CD4-positive, CD25-positive, alpha-beta regulatory T cell (primary cell): ENCODE measurements around the gene TWIST2. TPM values are rescaled to one million over a fixed set of nuclear protein-coding genes. Genes with fewer than 3 reads are reported as not detected.

Experiments
- ATAC-seq, 2 donors: fragments of 150-1000 bp; cut with Tn5 transposase; one replicate each; pipeline ENCODE4 v1.10.0; 2021; ENCODE audit warnings: low read depth in 2 of 2, moderate number of reproducible peaks in 2 of 2, moderate library complexity in 1 of 2
- DNase-seq, 3 donors: peaks; one replicate each; pipeline versions ENCODE4 v3.0.0 to v3.0.0-alpha.2; 2012 to 2022; ENCODE audit warnings: mixed read lengths in 1 of 3
- H3K27ac ChIP-seq: one replicate; pipeline ENCODE4 v1.7.0; 2013; ENCODE audit warnings: mild to moderate bottlenecking, low read length; ENCODE audit not compliant: insufficient read depth, poor library complexity, severe bottlenecking
- H3K27me3 ChIP-seq: one replicate; pipeline ENCODE4 v1.7.0; 2013; ENCODE audit warnings: low read length; ENCODE audit not compliant: control insufficient read depth, insufficient read depth
- H3K36me3 ChIP-seq: one replicate; pipeline ENCODE4 v1.7.0; 2013; ENCODE audit warnings: mild to moderate bottlenecking, low read length, moderate library complexity; ENCODE audit not compliant: control insufficient read depth, insufficient read depth
- H3K4me1 ChIP-seq: 2 replicates; pipeline ENCODE4 v1.7.0; 2013; ENCODE audit warnings: mild to moderate bottlenecking, low read length; ENCODE audit not compliant: insufficient read depth, control insufficient read depth, poor library complexity, severe bottlenecking
- H3K4me3 ChIP-seq: one replicate; pipeline ENCODE4 v1.7.0; 2013; ENCODE audit warnings: low read depth, mild to moderate bottlenecking, low read length, moderate library complexity
- H3K9me3 ChIP-seq, 2 experiments: 1 replicate in 1 of 2; 2 replicates in 1 of 2; pipeline ENCODE4 v1.7.0; 2013; ENCODE audit warnings: low read length in 2 of 2, mild to moderate bottlenecking in 1 of 2, moderate library complexity in 1 of 2; ENCODE audit not compliant: control insufficient read depth in 2 of 2
- H3K27ac Mint-ChIP-seq, 3 donors: one replicate each; pipeline ENCODE4 v1.8.0; 2020 to 2022; ENCODE audit warnings: mild to moderate bottlenecking in 3 of 3, mixed read lengths in 3 of 3, moderate library complexity in 2 of 3
- H3K27me3 Mint-ChIP-seq: one replicate; pipeline ENCODE4 v1.8.0; 2022; ENCODE audit warnings: mild to moderate bottlenecking, mixed read lengths
- H3K36me3 Mint-ChIP-seq: one replicate; pipeline ENCODE4 v1.8.0; 2020; ENCODE audit warnings: mixed read lengths
- H3K4me1 Mint-ChIP-seq, 4 donors: one replicate each; pipeline ENCODE4 v1.8.0; 2020 to 2022; ENCODE audit warnings: mixed read lengths in 4 of 4, mild to moderate bottlenecking in 1 of 4
- H3K4me3 Mint-ChIP-seq, 4 donors: one replicate each; pipeline ENCODE4 v1.8.0; 2020 to 2022; ENCODE audit warnings: mild to moderate bottlenecking in 4 of 4, mixed read lengths in 4 of 4, moderate library complexity in 3 of 4
- H3K9me3 Mint-ChIP-seq, 7 donors: one replicate each; pipeline ENCODE4 v1.8.0; 2020 to 2022; ENCODE audit warnings: mixed read lengths in 7 of 7, mild to moderate bottlenecking in 3 of 7, moderate library complexity in 2 of 7
- polyA plus RNA-seq, 4 donors: library from polyadenylated mRNA; unstranded; fragments of 300-500 nt; fragmentation: Illumina TruSeq; gene quantifications; one replicate each; pipeline ENCODE4 v1.2.3, GENCODE V29; 2021
- total RNA-seq: library from RNA; stranded (reverse); gene quantifications from one replicate; pipeline ENCODE4 v1.2.3, GENCODE V29; 2022

Gene TWIST2
- total and polyA plus RNA-seq, 5 donors from 2014 or later: not detected

DNA sequence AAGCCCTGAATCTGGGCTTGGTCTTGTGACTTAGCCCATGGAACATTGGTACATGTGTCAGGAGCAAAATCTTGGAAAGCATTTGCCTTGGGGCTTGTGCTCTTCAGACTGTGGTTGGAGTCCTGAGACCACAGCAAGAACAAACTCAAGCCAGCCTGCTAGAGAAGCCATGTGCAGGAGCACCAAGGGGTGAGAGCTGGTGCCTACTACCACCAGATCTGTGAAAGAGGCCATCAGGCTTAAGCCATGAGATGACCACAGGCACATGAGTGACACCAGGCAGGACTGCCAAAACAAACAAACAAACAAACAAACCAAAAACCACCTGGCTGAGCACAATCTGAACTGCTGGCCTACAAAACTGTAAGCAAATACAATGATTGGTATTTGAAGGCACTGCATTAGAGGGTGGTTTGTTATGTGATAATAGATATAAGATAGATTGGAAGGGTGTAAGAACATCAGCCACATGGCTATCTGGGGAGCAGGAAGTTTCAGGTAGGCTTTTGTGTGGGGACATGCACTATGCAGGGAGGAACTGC, 9.0 kb upstream of the TWIST2 start:
- no peaks in the 10 kb centered on the region for H3K4me1 ChIP-seq
- H3K36me3 ChIP-seq: no peaks in the 10 kb centered on the region
- no peak overlapping the region for H3K27ac ChIP-seq
- no peak overlapping the region for H3K4me3 ChIP-seq
- H3K27me3 ChIP-seq: no peaks in the 10 kb centered on the region
- peak overlapping the region in 1 of 3 donors; percentile 4 for H3K27ac Mint-ChIP-seq
- H3K4me3 Mint-ChIP-seq: no peak overlapping the region
- H3K36me3 Mint-ChIP-seq: no peaks in the 10 kb centered on the region
- DNase-seq (no peak), ATAC-seq (no peak)
- H3K9me3 Mint-ChIP-seq: peaks cover 0 to 4% (median 0%) of the 10 kb centered on the region in 7 donors
- H3K9me3 ChIP-seq: no peaks in the 10 kb centered on the region
- H3K27me3 Mint-ChIP-seq: peaks cover 25% of the 10 kb centered on the region
- H3K4me1 Mint-ChIP-seq: no peaks in the 10 kb centered on the region

DNA sequence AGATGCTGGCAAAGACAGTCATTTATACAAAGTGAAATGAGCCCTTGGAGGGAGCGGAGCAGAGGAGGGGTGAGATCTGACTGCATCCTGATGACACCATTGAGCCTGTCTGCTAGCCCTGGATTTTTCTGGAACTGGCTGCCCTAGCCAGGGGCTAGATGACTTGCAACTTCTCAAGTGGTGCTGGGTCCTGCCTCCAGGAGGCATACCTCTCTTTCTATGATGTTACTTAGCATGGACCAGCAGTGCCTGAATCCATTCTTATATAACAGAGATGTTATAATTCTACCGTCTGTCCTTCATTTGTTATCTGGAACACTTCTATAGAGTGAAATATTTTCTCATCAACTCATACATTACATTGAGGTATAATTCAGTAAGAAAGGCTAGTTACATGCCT, 8.5 kb upstream of the TWIST2 start:
- Mint-ChIP-seq H3K27me3 (peaks cover 31% of the 10 kb centered on the region), H3K27ac (peak overlapping the region in 1 of 3 donors; percentile 4)

DNA sequence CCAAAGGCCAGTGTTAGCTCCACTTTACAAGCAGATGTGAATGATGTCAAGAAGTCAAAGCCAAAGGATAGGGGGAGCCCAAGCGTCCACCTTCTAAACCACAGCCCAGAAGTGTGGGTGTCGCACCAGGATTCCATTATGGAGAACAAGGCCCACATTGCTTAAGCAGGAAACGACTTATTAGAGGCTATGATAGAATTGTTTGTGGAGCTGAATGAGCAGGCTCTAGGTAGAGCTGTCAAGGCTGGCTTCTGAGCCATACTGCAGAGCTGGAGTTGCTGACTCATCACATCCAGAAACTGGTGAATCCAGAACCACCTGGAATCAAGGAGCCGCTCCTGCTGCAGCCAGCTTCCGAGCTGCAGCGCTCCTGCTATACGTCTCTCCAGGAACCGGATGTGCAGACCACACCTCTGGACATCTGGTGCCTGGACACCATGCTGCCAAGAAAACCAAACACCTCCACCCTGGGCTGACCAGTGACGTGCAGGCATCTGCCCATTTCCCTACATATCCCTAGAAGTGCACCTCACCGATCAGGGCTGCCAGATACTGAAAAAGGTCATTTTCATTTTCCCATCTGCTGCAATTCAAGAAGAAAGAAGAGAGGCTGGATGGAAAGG, 6.2 kb upstream of the TWIST2 start:
- Histone ChIP-seq H3K9me3 (no peaks in the 10 kb centered on the region), H3K36me3 (no peaks in the 10 kb centered on the region), H3K27ac (no peak overlapping the region), H3K4me3 (no peak overlapping the region), H3K27me3 (peaks cover 10% of the 10 kb centered on the region), H3K4me1 (no peaks in the 10 kb centered on the region)
- ATAC-seq: no peak
- Mint-ChIP-seq H3K27me3 (peaks cover 44% of the 10 kb centered on the region), H3K27ac (no peak overlapping the region), H3K4me1 (no peaks in the 10 kb centered on the region), H3K9me3 (peaks cover 0 to 4% (median 0%) of the 10 kb centered on the region in 7 donors), H3K4me3 (no peak overlapping the region), H3K36me3 (no peaks in the 10 kb centered on the region)
- no peak for DNase-seq

More for the DNA sequence above, 8.5 kb upstream of the TWIST2 start:
- Mint-ChIP-seq H3K9me3 (peaks cover 0 to 4% (median 0%) of the 10 kb centered on the region in 7 donors), H3K4me1 (no peaks in the 10 kb centered on the region), H3K4me3 (no peak overlapping the region), H3K36me3 (no peaks in the 10 kb centered on the region)
- ATAC-seq (no peak), DNase-seq (no peak)
- no peaks in the 10 kb centered on the region for H3K36me3 ChIP-seq
- no peaks in the 10 kb centered on the region for H3K4me1 ChIP-seq
- H3K27me3 ChIP-seq: peaks cover 2% of the 10 kb centered on the region
- H3K9me3 ChIP-seq: no peaks in the 10 kb centered on the region
- H3K4me3 ChIP-seq: no peak overlapping the region
- no peak overlapping the region for H3K27ac ChIP-seq

DNA sequence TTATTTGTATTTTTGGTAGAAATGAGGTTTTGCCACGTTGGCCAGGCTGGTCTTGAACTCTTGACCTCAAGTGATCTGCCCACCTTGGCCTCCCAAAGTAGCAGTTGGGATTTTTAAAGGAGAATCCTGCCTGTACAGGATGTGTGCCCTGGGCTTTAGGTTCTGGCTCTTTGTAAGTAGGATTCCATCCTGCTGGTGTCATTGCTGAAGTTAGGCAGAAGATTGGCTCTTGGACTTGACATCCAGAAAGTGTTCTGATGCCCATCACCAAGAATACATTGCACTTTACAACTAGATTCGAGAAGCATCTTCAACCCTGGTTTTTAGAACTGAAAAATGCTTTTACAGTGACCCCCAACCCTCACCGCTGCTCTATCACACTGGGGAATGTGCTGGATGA, 4.4 kb upstream of the TWIST2 start:
- DNase-seq (no peak), ATAC-seq (no peak)
- H3K27ac Mint-ChIP-seq: no peak overlapping the region
- no peaks in the 10 kb centered on the region for H3K4me1 Mint-ChIP-seq
- Histone ChIP-seq H3K36me3 (no peaks in the 10 kb centered on the region), H3K27ac (no peak overlapping the region), H3K27me3 (peaks cover 10% of the 10 kb centered on the region), H3K9me3 (no peaks in the 10 kb centered on the region), H3K4me3 (no peak overlapping the region), H3K4me1 (no peaks in the 10 kb centered on the region)
- H3K9me3 Mint-ChIP-seq: peaks cover 0 to 4% (median 0%) of the 10 kb centered on the region in 7 donors
- peaks cover 43% of the 10 kb centered on the region for H3K27me3 Mint-ChIP-seq
- H3K4me3 Mint-ChIP-seq: no peak overlapping the region
- no peaks in the 10 kb centered on the region for H3K36me3 Mint-ChIP-seq

- Mint-ChIP-seq H3K9me3 (no peaks in the 10 kb centered on the region), H3K27ac (no peak overlapping the region), H3K4me1 (no peaks in the 10 kb centered on the region), H3K36me3 (no peaks in the 10 kb centered on the region), H3K27me3 (peaks cover 49% of the 10 kb centered on the region), H3K4me3 (peak overlapping the region in 2 of 4 donors; percentile 56 to 60)
- Histone ChIP-seq H3K4me1 (no peaks in the 10 kb centered on the region), H3K4me3 (no peak overlapping the region), H3K27me3 (peaks cover 17% of the 10 kb centered on the region), H3K27ac (no peak overlapping the region), H3K9me3 (no peaks in the 10 kb centered on the region), H3K36me3 (no peaks in the 10 kb centered on the region)
- no peak for DNase-seq
- no peak for ATAC-seq
Measured at GRCh38 chr2:238845583-238846377, 2.1 kb upstream of the TWIST2 start.

- H3K27me3 ChIP-seq: peaks cover 22% of the 10 kb centered on the region
- no peak overlapping the region for H3K4me3 Mint-ChIP-seq
- DNase-seq: no peak
Measured at GRCh38 chr2:238846378-238846627, 1.6 kb upstream of the TWIST2 start.

DNA sequence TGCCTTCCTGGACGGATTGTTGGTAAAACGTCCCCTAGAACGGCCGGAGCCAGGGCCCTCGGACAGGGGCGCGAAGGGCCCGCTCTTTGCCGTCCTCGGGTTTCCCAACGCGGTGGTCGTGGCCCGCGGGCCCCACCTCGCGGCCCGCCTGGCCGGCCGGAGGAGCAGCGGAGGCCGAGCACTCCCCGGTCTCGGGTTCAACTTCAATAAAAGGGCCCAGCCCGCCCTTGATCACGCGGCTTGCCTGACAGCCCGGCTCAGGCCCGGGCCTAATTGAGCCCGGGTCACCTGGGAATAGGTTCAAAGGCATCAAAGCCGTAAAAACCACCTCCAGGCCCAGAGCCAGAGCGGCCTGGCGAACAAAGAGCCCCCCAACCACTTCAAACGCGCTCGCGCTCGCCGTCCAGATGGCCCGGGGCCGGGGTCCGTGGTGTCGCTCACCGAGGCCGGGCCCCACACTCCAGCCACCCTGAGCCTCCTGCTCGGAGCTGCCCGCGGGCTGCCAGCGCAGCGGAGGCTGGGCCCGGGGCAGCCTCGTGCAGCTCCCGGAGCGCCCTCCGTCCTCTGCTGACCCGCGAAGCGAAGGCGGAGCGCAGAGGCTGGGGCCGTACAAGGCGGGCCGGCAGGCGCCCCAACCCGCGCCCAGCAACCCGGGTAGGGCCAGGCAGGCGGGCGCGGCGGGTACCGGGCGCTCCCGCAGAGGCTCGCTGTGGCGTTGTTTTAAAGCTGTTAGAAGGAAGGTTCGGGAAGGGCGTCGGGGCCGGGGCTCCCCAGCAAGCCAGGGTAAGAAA, 1.1 kb upstream of the TWIST2 start:
- H3K36me3 ChIP-seq: no peaks in the 10 kb centered on the region
- no peak overlapping the region for H3K27ac ChIP-seq
- Mint-ChIP-seq H3K36me3 (no peaks in the 10 kb centered on the region), H3K9me3 (no peaks in the 10 kb centered on the region), H3K27ac (no peak overlapping the region), H3K27me3 (peaks cover 59% of the 10 kb centered on the region), H3K4me1 (no peaks in the 10 kb centered on the region), H3K4me3 (no peak overlapping the region)
- H3K9me3 ChIP-seq: no peaks in the 10 kb centered on the region
- no peak for ATAC-seq
- DNase-seq: no peak
- no peaks in the 10 kb centered on the region for H3K4me1 ChIP-seq
- peaks cover 23% of the 10 kb centered on the region for H3K27me3 ChIP-seq
- H3K4me3 ChIP-seq: no peak overlapping the region

More at GRCh38 chr2:238846378-238846627, 1.6 kb upstream of the TWIST2 start:
- Mint-ChIP-seq H3K36me3 (no peaks in the 10 kb centered on the region), H3K9me3 (no peaks in the 10 kb centered on the region), H3K4me1 (no peaks in the 10 kb centered on the region), H3K27ac (no peak overlapping the region), H3K27me3 (peaks cover 54% of the 10 kb centered on the region)
- H3K27ac ChIP-seq: no peak overlapping the region
- H3K4me3 ChIP-seq: no peak overlapping the region
- no peaks in the 10 kb centered on the region for H3K4me1 ChIP-seq
- H3K36me3 ChIP-seq: no peaks in the 10 kb centered on the region
- no peaks in the 10 kb centered on the region for H3K9me3 ChIP-seq
- ATAC-seq: no peak
